Measurements from ENCODE around the gene PON2. TPM values are rescaled to one million over a fixed set of nuclear protein-coding genes. Genes with fewer than 3 reads are reported as not detected.

Gene PON2
- total RNA-seq (7.5 and 11.2 TPM in 2 replicates), polyA plus RNA-seq (8.3 and 15.2 TPM in 2 replicates), polyA minus RNA-seq (2.7 and 3.7 TPM in 2 replicates)
- 8.0 TPM for total RNA-seq (2013)

DNA sequence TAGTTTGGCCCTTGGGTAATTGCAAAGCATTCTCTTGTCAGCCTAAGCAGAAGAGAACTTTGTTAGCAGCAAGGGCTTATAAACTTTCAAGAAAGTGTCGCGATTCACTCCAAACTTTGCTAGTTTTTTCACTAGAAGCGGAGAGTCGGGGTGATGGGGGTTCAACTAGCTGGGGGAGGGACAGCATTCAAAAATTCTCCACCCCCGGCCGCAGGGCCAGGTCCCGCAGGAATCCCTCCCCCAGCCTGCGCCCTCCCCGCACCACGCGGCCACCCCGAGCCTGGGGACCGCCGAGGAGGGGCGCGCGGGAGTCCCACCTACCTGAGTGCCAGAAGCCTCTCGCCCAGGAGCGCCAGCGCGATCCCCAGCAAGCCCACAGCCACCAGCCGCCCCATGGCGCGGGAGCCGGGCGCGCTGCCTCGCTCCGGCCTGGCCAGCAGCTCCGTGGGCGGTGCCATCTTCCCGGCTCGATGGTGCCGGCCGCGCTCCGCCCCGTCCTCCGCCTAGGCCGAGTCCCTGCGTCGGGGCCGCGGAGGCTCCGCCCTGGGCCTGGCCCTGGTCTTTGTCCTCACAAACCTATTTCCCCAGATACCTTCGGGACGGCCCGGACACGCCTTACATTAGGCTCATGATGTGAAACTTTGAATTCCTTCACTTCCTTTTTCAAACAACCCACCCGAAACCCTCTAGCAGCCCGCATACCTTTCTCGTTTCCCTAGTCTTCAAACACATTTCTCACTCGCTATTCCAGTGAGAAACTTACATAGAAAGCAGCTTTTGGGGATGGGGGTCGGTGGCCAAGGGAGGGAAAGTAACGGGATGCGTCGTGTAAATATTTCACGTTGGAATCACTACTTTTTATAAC, at the start of gene PON2:
PON2 (minus strand) TSS at position 472 of the 865 bp plus-strand sequence; CDS start at position 395, 77 bp downstream.
- ATAC-seq (ENCODE audit: low read depth) (peak; percentile 93), DNase-seq (peak; percentile 66)
- intact Hi-C loops (cut with micrococcal nuclease): no loop called here
- peak within 1 kb of the TSS; percentile 47 to 76 (median 64) for H3K4me3 ChIP-seq (ENCODE audit: control extremely low read depth in 1 of 5, extremely low read depth in 1 of 5, insufficient read depth in 1 of 5, low read depth in 2 of 5, low read length in 4 of 5)
- peaks cover 7 to 16% of the 10 kb centered on the region in 2 donors for H3K4me1 ChIP-seq (ENCODE audit: control insufficient read depth in 2 of 2, insufficient read depth in 2 of 2, low read length in 2 of 2)
- Mint-ChIP-seq H3K4me1 (peaks cover 16% of the 10 kb centered on the region), H3K27ac (peak within 1 kb of the TSS; percentile 58), H3K4me3 (peak within 1 kb of the TSS; percentile 82), H3K27me3 (peaks cover 3% of the 10 kb centered on the region), H3K9me3 (ENCODE audit: insufficient read depth) (no peaks in the 10 kb centered on the region)
- H3K9me3 ChIP-seq (ENCODE audit: control extremely low read depth in 1 of 3, control insufficient read depth in 2 of 3, insufficient read depth in 1 of 3, low read length in 2 of 3): no peaks in the 10 kb centered on the region
- TF ChIP-seq, protein P1, sequence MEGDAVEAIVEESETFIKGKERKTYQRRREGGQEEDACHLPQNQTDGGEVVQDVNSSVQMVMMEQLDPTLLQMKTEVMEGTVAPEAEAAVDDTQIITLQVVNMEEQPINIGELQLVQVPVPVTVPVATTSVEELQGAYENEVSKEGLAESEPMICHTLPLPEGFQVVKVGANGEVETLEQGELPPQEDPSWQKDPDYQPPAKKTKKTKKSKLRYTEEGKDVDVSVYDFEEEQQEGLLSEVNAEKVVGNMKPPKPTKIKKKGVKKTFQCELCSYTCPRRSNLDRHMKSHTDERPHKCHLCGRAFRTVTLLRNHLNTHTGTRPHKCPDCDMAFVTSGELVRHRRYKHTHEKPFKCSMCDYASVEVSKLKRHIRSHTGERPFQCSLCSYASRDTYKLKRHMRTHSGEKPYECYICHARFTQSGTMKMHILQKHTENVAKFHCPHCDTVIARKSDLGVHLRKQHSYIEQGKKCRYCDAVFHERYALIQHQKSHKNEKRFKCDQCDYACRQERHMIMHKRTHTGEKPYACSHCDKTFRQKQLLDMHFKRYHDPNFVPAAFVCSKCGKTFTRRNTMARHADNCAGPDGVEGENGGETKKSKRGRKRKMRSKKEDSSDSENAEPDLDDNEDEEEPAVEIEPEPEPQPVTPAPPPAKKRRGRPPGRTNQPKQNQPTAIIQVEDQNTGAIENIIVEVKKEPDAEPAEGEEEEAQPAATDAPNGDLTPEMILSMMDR (IDR thresholded peaks at IDR 0.05): no peak
- TF ChIP-seq EZH2 (IDR thresholded peaks at IDR 0.05; ENCODE audit: borderline replicate concordance, insufficient read depth, low read depth, low read length, poor library complexity, severe bottlenecking): no peak
- H3K9ac ChIP-seq (ENCODE audit: low read length): peak within 1 kb of the TSS; percentile 79
- H4K20me1 ChIP-seq (ENCODE audit: control insufficient read depth, insufficient read depth, low read length, poor library complexity, severe bottlenecking): no peaks in the 10 kb centered on the region
- no peaks in the 10 kb centered on the region for H3K79me2 ChIP-seq (ENCODE audit: control insufficient read depth, insufficient read depth, low read length)
- no peaks in the 10 kb centered on the region for H3K36me3 ChIP-seq (replicated peaks in 1 of 2; ENCODE audit: control extremely low read depth in 1 of 2, control insufficient read depth in 1 of 2, extremely low read depth in 1 of 2, insufficient read depth in 2 of 2, low read length in 1 of 2)
- H3K27ac ChIP-seq (ENCODE audit: low read length in 2 of 2): peak within 1 kb of the TSS; percentile 7 to 73
- ChIA-PET POLR2A (interaction anchor here (0.7 kb wide), 1 partner anchor 174 kb away, joined by 6 read pairs; no protein-coding TSS in a partner anchor), CTCF (interaction anchor here (0.6 to 0.9 kb wide), 2 partner anchors 28 to 984 kb away, joined by 3 read pairs; no protein-coding TSS in a partner anchor)
- under 1% methylated on average over 45 of the region's 58 CpGs for WGBS (ENCODE audit: insufficient coverage)
- no peaks in the 10 kb centered on the region for H3K27me3 ChIP-seq (replicated peaks in 1 of 4; ENCODE audit: control extremely low read depth in 1 of 4, control insufficient read depth in 3 of 4, insufficient read depth in 4 of 4, low read length in 3 of 4)
- H3K4me2 ChIP-seq (replicated peaks; ENCODE audit: low read depth, low read length, poor library complexity, severe bottlenecking): peak within 1 kb of the TSS; percentile 92
- H2AFZ ChIP-seq (ENCODE audit: insufficient read depth, low read depth, low read length, poor library complexity, severe bottlenecking): peak within 1 kb of the TSS; percentile 95

- H3K4me1 Mint-ChIP-seq: peaks cover 2% of the 10 kb centered on the region
- Histone ChIP-seq H3K27ac (ENCODE audit: low read length in 2 of 2) (no peak overlapping the region), H3K27me3 (replicated peaks in 1 of 4; ENCODE audit: control extremely low read depth in 1 of 4, control insufficient read depth in 3 of 4, insufficient read depth in 4 of 4, low read length in 3 of 4) (no peaks in the 10 kb centered on the region), H3K9me3 (ENCODE audit: control extremely low read depth in 1 of 3, control insufficient read depth in 2 of 3, insufficient read depth in 1 of 3, low read length in 2 of 3) (no peaks in the 10 kb centered on the region), H3K4me1 (ENCODE audit: control insufficient read depth in 2 of 2, insufficient read depth in 2 of 2, low read length in 2 of 2) (no peaks in the 10 kb centered on the region), H4K20me1 (ENCODE audit: control insufficient read depth, insufficient read depth, low read length, poor library complexity, severe bottlenecking) (no peaks in the 10 kb centered on the region), H3K36me3 (replicated peaks in 1 of 2; ENCODE audit: control extremely low read depth in 1 of 2, control insufficient read depth in 1 of 2, extremely low read depth in 1 of 2, insufficient read depth in 2 of 2, low read length in 1 of 2) (no peaks in the 10 kb centered on the region), H3K9ac (ENCODE audit: low read length) (no peak overlapping the region), H3K4me3 (ENCODE audit: control extremely low read depth in 1 of 5, extremely low read depth in 1 of 5, insufficient read depth in 1 of 5, low read depth in 2 of 5, low read length in 4 of 5) (no peak overlapping the region), H3K79me2 (ENCODE audit: control insufficient read depth, insufficient read depth, low read length) (no peaks in the 10 kb centered on the region), H3K4me2 (replicated peaks; ENCODE audit: low read depth, low read length, poor library complexity, severe bottlenecking) (no peak overlapping the region), H2AFZ (ENCODE audit: insufficient read depth, low read depth, low read length, poor library complexity, severe bottlenecking) (no peak overlapping the region)
- no peak overlapping the region for H3K27ac Mint-ChIP-seq
- intact Hi-C loops (cut with micrococcal nuclease): no loop called here
- DNase-seq (no peak), ATAC-seq (ENCODE audit: low read depth) (no peak)
- no CpG with 5 or more reads among the region's 4 CpGs for WGBS (ENCODE audit: insufficient coverage)
- POLR2A ChIA-PET: no interaction called here
- TF ChIP-seq, protein P1 (IDR thresholded peaks at IDR 0.05): no peak
- no peak for TF ChIP-seq EZH2 (IDR thresholded peaks at IDR 0.05; ENCODE audit: borderline replicate concordance, insufficient read depth, low read depth, low read length, poor library complexity, severe bottlenecking)
- peaks cover 24% of the 10 kb centered on the region for H3K27me3 Mint-ChIP-seq
- H3K4me3 Mint-ChIP-seq: no peak overlapping the region
- no peaks in the 10 kb centered on the region for H3K9me3 Mint-ChIP-seq (ENCODE audit: insufficient read depth)
- CTCF ChIA-PET: interaction anchor here (12.6 kb wide), 1 partner anchor 1033 kb away, joined by 246 read pairs; no protein-coding TSS in a partner anchor
These were observed 47.6 kb upstream of the PON2 start for GRCh38 chr7:95482424-95482823.
